ENCODE measurements around the gene MAP3K15. TPM values are rescaled to one million over a fixed set of nuclear protein-coding genes. Genes with fewer than 3 reads are reported as not detected.

MAP3K15 gene
- total RNA-seq, 1 experiment from 2014 or later, result 1.3 TPM

DNA sequence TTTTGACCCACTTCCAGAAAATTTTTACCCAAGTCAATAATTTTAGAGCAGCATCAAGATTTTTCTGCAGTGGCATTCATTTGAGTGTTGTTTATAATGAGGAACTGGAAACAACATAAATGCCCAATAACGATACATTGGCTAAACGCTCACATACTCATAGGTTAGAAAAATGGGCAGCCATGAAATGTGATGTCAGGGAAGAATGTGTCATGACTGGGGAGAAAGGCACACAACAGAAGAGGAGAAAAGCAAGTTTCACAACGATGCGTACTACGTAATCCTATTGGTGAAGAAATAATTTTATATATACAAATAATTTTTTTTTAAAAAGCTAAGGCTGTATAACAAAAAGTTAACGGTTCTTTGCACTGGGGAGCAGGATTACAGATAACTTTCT lies 33.6 kb upstream of the MAP3K15 start:
- H2AFZ ChIP-seq (ENCODE audit: low read depth, low read length, poor library complexity, severe bottlenecking), result no peak overlapping the region
- RAD21 ChIA-PET (ENCODE audit: low non-redundant PET in 1 of 2, low total read pairs in 2 of 2, uncharacterized antibody in 2 of 2, unreplicated experiment in 2 of 2), result no interaction called here
- H3K27me3 ChIP-seq (ENCODE audit: insufficient read depth, low read length), result no peaks in the 10 kb centered on the region

More for the DNA sequence above, 33.6 kb upstream of the MAP3K15 start:
- TF ChIP-seq TCF7L2 (IDR thresholded peaks at IDR 0.05; ENCODE audit: borderline replicate concordance, extremely low read depth, insufficient read depth, insufficient read length) (no peak), RAD21 (IDR thresholded peaks at IDR 0.05; ENCODE audit: low read depth) (no peak), FOSL1 (IDR thresholded peaks at IDR 0.05; ENCODE audit: low read depth) (no peak), ZNF274 (IDR thresholded peaks at IDR 0.05; ENCODE audit: low read depth, low read length) (no peak), EGR1 (IDR thresholded peaks at IDR 0.05; ENCODE audit: low read depth) (no peak), ZFX (IDR thresholded peaks at IDR 0.05) (no peak), SRF (IDR thresholded peaks at IDR 0.05; ENCODE audit: low read depth) (no peak), CTCF (IDR thresholded peaks at IDR 0.05 in 2 of 3, conservative IDR thresholded peaks at IDR 0.05 in 1 of 3; ENCODE audit: borderline replicate concordance in 1 of 3, insufficient read depth in 1 of 3, low read depth in 2 of 3, low read length in 2 of 3) (no peak)
- TF ChIP-seq, protein P1, sequence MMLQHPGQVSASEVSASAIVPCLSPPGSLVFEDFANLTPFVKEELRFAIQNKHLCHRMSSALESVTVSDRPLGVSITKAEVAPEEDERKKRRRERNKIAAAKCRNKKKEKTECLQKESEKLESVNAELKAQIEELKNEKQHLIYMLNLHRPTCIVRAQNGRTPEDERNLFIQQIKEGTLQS (IDR thresholded peaks at IDR 0.05), result no peak
- TF ChIP-seq, protein P2, sequence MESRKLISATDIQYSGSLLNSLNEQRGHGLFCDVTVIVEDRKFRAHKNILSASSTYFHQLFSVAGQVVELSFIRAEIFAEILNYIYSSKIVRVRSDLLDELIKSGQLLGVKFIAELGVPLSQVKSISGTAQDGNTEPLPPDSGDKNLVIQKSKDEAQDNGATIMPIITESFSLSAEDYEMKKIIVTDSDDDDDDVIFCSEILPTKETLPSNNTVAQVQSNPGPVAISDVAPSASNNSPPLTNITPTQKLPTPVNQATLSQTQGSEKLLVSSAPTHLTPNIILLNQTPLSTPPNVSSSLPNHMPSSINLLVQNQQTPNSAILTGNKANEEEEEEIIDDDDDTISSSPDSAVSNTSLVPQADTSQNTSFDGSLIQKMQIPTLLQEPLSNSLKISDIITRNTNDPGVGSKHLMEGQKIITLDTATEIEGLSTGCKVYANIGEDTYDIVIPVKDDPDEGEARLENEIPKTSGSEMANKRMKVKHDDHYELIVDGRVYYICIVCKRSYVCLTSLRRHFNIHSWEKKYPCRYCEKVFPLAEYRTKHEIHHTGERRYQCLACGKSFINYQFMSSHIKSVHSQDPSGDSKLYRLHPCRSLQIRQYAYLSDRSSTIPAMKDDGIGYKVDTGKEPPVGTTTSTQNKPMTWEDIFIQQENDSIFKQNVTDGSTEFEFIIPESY (IDR thresholded peaks at IDR 0.05; ENCODE audit: extremely low read depth, insufficient replicate concordance, low read length), result no peak
- H3K4me3 ChIP-seq (replicated peaks in 1 of 2; ENCODE audit: low read depth in 1 of 2, low read length in 2 of 2), result no peak overlapping the region
- no peak overlapping the region for H3K4me2 ChIP-seq (ENCODE audit: low read length)
- no TSS peak for BruUV-seq (replicated peaks)
- CTCF ChIA-PET, result no interaction called here
- no peak overlapping the region for H3K9ac ChIP-seq (ENCODE audit: low read length)
- H3K9me2 ChIP-seq (ENCODE audit: insufficient read depth), result no peaks in the 10 kb centered on the region
- H3K79me2 ChIP-seq (ENCODE audit: insufficient read depth, low read length), result no peaks in the 10 kb centered on the region
- H3K36me3 ChIP-seq (ENCODE audit: control insufficient read depth in 1 of 2, insufficient read depth in 2 of 2, low read length in 2 of 2), result no peaks in the 10 kb centered on the region; a peak in 1 of 4 replicates
- POLR2A ChIA-PET, result no interaction called here
- intact Hi-C loops (cut with micrococcal nuclease), result no loop called here
- no peaks in the 10 kb centered on the region for H3K4me1 ChIP-seq (ENCODE audit: control insufficient read depth in 1 of 2, insufficient read depth in 2 of 2, low read length in 2 of 2)
- DNase-seq (ENCODE audit: low read depth, low spot score) (no peak), ATAC-seq (no peak)
- H4K20me1 ChIP-seq (ENCODE audit: insufficient read depth), result no peaks in the 10 kb centered on the region
- no peak overlapping the region for H3K27ac ChIP-seq (ENCODE audit: low read depth, low read length)
- H3K9me3 ChIP-seq (ENCODE audit: control insufficient read depth in 1 of 2, insufficient read depth in 1 of 2, low read depth in 1 of 2, low read length in 2 of 2), result no peaks in the 10 kb centered on the region

Measured in HCT116 (cell line).